Measurements from ENCODE around the gene PRC1.
"Not testable (repeated sequence)": the region's sequence is repeated elsewhere in the genome, so short reads cannot be mapped to it uniquely, and the experiment has no call there.

PRC1 gene, protein sequence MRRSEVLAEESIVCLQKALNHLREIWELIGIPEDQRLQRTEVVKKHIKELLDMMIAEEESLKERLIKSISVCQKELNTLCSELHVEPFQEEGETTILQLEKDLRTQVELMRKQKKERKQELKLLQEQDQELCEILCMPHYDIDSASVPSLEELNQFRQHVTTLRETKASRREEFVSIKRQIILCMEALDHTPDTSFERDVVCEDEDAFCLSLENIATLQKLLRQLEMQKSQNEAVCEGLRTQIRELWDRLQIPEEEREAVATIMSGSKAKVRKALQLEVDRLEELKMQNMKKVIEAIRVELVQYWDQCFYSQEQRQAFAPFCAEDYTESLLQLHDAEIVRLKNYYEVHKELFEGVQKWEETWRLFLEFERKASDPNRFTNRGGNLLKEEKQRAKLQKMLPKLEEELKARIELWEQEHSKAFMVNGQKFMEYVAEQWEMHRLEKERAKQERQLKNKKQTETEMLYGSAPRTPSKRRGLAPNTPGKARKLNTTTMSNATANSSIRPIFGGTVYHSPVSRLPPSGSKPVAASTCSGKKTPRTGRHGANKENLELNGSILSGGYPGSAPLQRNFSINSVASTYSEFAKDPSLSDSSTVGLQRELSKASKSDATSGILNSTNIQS

DNA sequence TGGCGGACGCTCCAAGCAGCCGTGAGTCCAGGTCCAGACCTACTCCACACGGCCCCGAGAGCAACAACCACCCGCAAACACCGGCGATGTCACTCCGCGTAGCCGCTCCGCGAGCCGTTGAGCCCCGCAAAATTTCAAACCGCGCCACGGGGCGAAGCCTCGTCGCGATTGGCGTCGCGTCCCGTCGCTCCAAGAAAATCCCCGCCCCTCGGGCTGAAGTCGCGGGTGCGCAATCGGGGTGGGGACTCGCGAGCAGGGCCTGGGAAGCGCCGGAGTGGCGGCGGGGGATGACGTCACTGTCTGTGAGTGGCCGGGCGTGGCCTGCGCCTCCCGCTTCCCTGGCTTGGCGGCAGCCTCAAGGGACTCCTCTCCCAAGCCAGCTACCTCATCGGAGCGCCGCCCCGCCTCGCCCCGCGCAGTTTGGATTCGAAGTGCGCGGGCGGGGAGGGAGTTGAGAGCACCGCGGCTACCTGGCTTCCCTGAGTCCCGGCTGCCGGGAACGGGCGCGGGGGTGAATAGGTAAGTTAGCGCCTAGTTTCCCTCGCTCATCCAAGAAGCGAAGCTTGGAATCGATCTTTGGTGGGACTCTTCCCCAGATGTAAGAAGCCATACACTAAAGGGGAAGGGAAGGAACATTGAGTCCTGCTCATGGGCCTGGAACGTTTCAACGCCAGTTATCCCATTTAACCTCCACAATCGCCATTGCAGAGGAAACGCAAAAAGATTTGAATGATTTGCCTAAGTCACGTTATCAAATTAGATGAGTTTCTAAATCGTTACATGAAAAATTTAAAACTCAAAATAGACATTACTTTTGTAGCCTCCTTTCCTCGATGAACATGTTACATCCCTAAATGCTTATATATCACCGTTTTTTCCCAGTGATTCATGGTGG lies at the start of gene PRC1:
TSS of gene PRC1 (minus strand) at position 119 of the 895 bp plus-strand sequence. CDS start at position 1, 118 bp downstream.
- peak; percentile 88 for DNase-seq

DNA sequence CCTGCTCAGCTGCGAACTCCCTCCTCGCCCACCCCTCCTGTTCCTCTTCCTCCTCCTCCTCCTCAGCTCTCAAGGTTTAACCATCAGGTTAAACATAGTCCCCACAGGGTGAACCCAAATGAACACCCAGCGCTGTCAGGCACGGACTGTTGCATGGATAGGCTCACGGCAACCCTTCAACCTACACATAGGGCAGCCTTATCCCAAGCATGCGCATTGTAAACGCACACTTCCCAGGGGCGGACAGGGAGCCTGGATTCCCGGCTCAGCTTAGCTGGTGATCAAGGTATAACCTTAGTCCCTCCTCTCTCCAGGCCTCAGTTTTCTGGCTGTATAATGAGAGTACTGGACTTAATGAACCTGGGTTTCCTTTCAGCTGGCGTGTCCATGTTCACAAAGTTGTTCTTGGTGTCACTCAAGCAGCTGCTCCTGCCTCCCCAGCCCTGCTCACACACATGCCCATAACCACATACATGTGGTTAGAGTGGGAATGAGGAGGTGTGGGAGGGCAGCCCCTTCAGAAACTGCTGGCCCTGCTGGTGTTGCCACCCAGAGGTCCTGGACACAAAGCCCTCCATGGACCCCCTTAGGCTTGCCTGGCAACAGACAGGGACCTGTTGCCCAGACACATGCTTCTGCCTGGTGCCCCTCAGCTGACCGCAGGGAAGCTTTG lies 49.0 kb upstream of the PRC1 start:
- DNase-seq: no peak

DNA sequence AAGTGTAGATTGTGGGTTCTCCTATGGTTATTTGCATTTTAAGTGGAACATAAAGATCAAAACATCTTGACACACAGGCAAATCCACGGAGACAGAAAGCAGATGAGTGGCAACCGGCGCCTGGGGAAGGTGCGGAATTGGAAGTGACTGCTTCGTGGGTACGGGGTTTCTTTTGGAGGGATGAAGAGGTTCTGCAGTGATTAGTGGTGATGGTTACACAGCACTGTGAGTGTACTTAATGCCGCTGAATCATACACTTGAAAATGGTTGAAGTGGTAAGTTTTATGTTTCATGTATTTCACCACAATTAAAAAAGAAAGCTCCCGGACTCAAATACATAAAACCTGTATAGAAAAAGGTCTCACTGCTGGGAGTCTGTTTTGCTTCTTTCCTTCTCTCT lies 46.5 kb upstream of the PRC1 start:
- DNase-seq: no peak

DNA sequence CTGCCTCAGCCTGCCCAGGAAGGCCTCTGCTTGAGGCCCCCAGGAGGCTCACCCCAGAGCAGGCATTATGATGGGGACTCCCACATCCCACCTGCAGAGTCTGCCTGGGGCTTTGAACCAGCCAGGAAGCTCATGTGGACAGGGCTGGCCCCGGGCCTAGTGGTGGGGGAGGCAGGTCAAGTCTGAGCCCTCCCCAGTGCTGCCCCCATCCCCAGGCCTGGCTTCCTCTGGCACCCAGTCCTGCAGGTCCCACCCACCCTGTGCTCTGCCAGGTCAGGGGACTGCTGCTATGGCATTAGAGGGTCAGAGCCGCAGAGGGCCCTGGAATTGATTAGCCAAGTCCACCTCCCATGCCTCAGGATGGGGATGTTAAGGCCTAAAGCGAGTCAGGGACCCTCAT lies 45.7 kb upstream of the PRC1 start:
- no peak for DNase-seq

DNA sequence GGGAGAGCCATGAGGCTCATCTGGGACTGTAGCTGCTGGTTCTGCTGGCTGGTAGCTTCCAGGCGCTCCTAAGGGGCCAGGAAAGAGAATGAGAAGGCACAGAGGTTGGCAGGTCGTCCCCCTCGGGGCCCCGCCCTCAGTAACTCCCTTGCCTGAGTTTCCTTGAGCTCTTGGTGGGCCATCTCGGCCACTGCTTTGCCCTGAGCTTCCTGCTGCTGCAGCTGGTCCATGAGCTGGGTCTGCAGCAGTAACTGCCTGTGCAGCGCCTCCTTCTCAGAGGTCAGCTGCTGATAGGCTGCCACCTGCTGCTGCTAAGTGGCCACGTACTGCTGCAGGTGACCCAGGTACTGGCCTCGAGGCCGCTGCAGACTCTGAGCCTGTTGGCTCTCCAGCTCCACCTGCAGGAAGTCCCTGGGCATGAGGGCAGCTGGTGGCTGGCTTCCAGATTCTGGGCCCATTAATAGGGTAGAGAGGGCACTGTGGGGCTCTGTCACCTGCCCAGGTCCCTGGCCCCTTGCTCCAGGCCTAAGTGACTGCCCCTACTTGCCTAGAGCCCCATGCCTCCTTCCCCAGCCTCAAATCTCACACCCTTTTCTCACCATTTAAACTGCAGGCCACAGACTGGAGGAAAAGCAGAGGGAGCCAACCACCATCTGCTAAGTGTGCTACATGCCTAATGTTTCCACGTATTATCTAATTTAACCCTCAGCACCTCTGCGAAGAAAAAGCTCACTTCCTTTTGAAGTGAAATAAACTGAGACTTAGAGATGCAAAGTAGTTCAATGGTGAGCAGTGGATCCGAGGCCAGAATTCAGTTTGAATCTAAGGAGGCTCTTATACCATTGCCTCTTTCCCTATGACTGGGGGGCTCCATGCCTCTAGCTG lies 38.8 kb upstream of the PRC1 start:
- DNase-seq: peak; percentile 65

DNA sequence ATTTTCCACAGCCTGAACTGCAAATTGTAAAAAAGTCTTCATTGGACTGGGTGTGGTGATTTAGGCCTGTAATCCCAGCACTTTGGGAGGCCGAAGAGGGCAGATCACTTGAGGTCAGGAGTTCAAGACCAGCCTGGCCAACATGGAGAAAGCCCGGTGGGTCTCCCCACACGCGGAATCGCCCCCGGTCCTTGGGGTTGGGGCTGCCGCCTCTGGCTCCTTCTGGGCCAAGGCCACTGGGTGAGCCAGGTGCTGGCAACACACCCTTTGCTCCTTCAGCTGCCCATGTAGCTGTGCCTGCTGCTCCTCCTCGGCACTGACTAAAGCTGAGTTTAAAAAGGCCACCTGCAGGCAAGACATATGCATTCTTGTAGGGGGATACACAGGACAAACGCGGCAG lies 37.5 kb upstream of the PRC1 start:
- DNase-seq: no peak

DNA sequence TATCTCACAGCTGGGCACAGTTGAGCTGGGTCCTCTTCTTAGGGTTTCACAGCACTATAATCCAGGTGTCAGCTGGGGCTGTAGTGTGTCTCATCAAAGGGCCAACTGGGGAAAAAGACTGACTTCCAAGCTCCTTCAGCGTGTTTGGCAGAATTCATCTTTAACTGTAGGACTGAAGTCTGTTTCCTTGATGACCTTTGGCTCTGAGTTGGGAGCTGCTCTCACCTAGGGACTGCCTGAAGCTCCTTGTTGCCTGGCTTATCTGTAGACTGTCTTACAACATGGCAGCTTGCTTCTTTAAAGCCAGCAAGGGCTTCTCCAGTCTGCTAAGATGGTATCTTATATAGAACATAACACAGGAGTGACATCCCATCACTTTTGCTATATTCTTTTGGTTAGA lies 33.3 kb upstream of the PRC1 start:
- no peak for DNase-seq

DNA sequence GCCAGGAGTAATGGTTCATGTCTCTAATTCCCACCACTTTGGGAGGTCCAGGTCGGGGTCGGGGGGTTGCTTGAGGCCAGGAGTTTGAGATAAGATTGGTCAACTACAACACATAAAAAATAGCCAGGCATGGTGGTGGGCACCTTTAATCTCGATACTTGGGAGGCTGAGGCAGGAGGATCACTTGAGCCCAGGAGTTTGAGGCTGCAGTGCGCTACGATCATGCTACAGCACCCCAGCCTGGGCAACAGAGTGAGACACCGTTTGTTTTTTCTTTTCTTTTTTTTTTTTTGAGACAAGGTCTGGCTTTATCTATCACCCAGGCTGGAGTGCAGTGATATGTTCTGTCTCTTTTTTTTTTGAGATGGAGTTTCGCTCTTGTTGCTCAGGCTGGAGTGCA lies 29.4 kb upstream of the PRC1 start:
- DNase-seq: no peak

DNA sequence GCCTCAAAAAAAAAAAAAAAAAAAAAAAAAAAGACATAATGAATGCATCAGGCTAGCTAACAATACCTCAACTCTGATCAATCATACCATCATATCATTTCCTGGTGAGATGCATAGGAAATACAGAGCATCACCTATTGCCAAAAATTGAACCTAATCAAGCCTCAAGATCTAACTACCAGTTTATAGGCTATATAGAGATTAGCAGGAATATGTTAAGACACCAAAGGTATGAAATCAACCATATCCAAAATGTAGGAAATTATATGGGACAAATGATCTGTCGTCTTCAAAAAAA lies 28.4 kb upstream of the PRC1 start:
- DNase-seq: no peak

DNA sequence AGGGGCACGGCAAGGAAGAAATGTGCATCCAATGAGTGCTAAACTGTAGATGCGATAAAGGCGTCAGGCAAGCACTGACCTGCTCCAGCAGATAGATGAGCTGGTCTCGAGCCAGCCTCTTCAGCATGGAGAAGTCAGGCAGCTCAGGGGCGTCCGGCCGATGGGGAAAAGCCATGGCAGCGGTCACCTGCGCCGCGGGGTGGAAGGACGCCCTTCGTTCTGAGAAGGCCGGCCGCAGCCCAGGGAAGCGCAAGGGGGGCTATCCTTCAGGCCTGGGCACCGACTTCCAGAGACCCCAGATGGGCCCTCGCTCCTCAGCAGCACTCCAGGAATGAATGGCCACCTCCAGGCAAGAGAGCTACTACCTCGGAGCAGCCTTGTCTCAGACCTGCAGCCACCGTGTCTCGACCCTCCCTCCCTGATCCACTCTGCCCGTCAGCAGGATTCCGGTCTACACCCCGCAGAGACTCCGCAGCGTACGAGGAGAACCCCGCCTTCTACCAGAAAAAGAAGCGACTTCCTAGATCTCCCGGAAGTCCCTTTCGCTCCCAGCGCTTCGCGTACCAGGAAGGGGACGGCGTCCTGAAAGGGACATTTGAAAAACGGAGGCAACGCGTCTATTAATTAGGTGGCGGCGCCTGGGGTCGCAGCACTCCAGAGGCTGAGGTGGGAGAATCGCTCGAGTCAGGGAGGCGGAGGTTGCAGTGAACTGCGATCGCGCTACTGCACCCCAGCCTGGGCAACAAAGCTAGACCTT lies 27.9 kb upstream of the PRC1 start, which contains the start of gene VPS33B:
TSS of gene VPS33B (minus strand) at position 520 of the 757 bp plus-strand sequence. CDS start at position 175, 345 bp downstream.
- peak; percentile 73 for DNase-seq

DNA sequence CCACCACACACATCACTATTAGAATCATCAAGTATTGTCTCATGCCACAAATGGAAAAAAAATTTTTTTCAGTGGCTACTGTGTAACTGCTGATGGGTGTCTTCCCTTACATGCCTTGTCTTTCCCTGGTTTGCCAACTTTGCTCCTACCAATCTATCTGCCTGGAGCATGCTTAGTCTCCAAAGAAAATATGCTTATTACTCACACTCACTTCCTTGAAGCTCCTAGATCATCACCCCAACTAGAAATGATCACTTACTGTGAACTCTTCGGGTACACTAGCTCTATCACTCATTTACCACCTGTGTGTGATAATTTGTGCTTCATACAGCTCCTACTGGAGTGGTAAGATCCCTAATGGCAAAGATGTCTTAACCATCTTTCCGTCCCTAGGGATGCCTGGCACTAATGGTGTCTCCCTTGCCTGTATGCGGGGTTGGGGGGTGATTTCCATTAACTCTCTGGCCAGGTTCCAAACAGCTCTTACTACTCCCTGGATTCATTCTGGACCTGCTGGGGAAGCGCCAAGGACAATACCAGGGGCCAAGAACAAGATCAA lies 27.3 kb upstream of the PRC1 start:
- DNase-seq: peak; percentile 76

DNA sequence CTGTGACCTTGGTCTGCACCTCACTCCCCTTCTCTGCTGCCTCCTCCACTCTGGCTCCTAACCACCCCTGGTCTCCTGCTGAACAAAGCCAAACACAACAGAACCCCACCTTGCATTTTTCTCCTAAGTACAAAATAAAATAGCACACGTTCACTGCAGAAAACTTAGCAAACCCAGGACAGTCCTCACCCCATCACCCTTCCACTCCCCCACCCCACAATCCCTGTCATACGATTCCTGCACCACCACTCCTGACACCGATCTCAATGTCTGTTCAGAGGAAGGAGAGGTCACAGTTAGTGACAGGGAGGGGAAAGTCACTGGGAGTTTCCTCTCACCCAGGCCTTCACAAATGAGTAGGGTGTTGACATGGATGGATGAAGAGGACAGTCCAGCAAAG lies 23.8 kb upstream of the PRC1 start:
- no peak for DNase-seq

DNA sequence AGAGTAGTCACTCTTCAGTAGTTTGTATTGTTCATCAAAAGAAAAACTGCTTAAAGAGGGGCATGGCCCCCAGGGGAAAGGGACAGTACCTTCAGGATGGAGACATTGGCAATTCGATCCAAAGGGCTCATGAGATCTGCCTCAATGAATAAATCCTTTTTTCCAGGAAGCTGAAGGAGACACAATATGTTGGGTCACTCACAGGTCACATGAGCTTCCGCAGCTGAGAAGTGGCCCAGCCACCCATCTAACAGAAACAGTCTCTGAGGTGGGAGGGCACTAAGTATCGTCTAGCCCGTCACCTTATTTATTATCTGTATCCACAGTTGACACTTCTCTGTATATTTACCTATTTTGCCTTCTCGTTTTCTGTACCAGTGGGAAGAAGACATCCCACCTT lies 23.4 kb upstream of the PRC1 start:
- no peak for DNase-seq

DNA sequence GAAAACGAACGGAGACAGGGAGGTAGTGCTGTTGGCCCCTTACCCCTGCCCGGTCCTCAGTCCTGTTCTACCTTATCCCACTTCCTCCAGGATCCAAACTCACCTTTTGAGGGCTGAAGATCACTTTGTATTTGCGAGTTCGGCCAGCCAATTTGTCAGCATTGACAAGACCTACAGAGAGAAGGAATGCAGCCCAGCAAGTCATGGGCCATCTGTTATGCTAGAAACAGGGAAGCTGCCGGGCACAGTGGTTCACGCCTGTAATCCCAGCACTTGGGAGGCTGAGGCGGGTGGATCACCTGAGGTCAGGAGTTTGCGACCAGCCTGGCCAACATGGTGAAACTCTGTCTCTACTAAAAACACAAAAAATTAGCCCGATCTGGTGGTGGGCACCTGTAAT lies 19.4 kb upstream of the PRC1 start:
- not testable (repeated sequence) for DNase-seq

DNA sequence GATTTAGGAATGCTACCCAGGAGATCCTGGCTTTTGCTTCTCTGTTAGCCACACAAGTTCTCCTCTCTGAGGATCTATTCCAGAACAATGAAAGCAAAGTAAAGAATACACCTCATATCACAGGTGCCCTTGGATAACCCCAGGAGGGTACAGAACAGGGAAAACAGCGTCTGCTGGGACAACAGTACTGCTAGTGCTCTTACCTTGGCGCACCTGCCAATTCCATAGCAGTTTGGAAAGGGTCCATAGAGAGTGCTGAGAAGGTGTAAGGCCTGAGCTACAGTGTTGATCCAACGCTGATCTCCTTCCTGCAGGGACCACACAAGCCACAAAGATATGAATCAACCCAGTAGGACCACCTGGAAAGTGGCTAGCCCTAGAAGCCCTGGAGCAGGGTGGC lies 12.9 kb upstream of the PRC1 start:
- DNase-seq: no peak

DNA sequence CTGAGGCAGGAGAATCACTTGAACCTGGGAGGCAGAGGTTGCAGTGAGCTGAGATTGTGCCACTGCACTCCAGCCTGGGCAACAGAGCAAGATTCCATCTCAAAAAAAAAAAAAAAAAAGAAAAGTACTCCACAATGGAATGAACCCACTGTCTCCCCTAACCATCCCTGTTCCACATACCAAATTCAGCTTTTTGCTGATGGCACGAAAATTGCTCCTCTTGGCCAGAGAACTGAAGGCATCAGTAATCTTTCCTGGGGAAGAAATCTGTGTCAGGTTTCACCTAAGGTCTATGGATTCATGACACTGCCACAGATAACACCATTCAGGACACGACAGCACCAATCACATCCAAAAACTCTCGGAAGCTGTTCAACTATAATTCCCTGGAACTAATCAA lies 6.9 kb upstream of the PRC1 start:
- no peak for DNase-seq

DNA sequence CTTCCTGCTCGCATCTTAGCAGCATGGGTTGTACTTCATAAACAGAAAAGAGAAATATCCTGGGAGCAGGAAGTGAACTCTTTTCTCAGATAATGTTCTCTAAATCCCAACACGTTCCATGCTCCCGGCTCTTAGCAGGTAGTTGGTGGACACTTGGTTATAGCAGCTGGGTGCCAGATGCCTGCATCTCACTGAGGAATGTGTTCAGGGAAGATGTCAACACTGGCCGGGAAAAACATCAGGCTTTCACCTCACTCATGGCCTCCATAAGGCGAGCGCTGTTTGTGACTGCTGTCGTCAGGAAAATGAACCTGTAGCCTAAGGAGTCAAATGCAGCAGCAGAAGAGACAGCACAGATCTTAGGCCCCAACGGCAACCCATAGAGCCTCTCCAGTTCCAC lies 4.4 kb upstream of the PRC1 start:
- no peak for DNase-seq

DNA sequence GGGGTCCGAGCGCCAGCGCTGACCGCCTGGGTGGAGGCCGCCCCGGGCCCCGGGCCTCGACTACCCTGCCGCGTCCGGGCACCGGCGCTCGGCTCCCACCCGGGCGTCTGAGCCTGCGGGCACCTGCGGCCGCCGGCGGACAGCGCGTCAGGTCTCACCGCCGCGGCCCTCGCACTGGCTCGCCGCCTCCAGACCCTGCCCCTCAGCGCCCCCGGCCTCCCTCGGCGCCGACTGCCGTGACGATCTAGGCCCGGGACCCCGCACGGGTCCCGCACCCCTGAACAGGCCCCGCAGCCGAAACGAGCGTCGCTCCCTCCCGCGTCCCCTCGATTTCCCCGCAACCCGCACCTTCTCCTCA lies 297 bp downstream of the PRC1 start:
- no peak for DNase-seq

DNA sequence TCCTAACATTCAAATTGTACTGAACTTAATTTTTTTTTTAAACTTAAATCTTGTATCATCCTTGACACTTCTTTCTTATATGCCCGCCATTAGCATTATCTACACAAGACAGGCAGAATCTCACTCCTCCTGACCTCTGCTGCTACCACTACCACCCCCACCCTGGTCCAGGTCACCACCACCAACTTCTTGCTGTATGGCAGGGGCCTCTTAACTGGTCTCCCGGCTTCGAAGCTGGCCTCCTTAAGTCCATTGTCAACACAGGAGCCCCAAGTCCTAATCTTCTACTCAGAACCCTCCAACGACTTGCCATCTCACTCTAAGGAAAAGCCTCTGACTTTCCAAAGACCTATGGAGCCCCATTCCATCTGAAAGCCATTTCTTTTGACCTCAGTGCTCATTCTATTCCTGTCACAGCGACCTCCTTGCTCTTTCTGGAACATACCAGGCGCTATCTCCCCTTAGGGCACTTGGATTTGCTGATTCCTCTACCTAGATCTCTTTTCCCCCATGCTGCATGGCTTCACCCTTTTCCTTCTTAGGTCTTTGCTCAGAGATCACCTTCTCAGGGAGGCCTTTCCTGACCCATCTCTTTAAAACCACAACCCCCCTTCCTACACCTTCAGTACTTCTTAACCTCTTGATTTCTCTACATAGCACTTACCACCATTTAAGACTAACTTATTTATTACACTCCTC lies 2.6 kb downstream of the PRC1 start:
- no peak for DNase-seq

DNA sequence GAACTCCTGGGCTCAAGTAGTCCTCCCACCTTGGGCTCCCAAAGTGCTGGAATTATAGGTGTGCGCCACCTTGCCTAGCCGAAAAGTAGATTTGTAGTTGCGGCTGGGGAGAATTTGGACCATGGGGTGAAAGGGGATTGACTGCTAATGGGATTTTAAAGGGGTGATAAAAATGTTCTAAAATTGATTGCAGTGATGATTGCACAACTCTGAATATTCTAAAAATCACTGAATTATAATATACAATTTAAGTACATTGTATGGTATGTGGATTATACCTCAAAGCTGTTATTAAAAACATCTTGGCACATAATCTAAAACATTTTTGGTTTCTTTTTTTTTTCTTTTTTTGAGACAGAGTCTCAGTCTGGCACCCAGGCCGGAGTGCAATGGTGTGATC lies 3.9 kb downstream of the PRC1 start:
- DNase-seq: no peak
